ENCODE data around the gene NEK6.

- TF ChIP-seq REST (IDR thresholded peaks at IDR 0.05; ENCODE audit: insufficient read depth in 1 of 2, low read depth in 2 of 2, low read length in 2 of 2): no peak
- TF ChIP-seq SIN3A (IDR thresholded peaks at IDR 0.05; ENCODE audit: borderline replicate concordance, insufficient read depth, low read length): no peak
Observed at GRCh38 chr9:124214116-124214515, 43.6 kb upstream of the NEK6 start.

Data from PFSK-1 (cell line).